ENCODE results near the gene SNRNP25. TPM values are rescaled to one million over a fixed set of nuclear protein-coding genes. Genes with fewer than 3 reads are reported as not detected.

The SNRNP25 gene
- total RNA-seq, 1 donor from 2014 or later, result 16.8 TPM

- DNase-seq (ENCODE audit: low spot score), result peak; percentile 73
Measured at GRCh38 chr16:77273-77806, 23.7 kb downstream of the SNRNP25 start.

GRCh38 chr16:77807-78443 is 24.3 kb downstream of the SNRNP25 start, which contains the start of gene MPG:
MPG (plus strand) TSS chr16:78225; CDS start chr16:78310, 85 bp downstream.
- DNase-seq (ENCODE audit: low spot score), result peak; percentile 89

- no peak for DNase-seq (ENCODE audit: low spot score)
Measured at GRCh38 chr16:78444-79150, 25.0 kb downstream of the SNRNP25 start.

GRCh38 chr16:79151-80054 is 25.8 kb downstream of the SNRNP25 start:
- no peak for DNase-seq (ENCODE audit: low spot score)

GRCh38 chr16:83060-83603 is 29.5 kb downstream of the SNRNP25 start:
- DNase-seq (ENCODE audit: low spot score), result no peak

- DNase-seq (ENCODE audit: low spot score), result no peak
Measured at GRCh38 chr16:83781-84615, 30.4 kb downstream of the SNRNP25 start.

- DNase-seq (ENCODE audit: low spot score), result peak; percentile 85
Measured at GRCh38 chr16:84718-85406, 31.2 kb downstream of the SNRNP25 start.

- DNase-seq (ENCODE audit: low spot score), result no peak
Measured at GRCh38 chr16:85407-85782, 31.8 kb downstream of the SNRNP25 start.

- no peak for DNase-seq (ENCODE audit: low spot score)
Measured at GRCh38 chr16:85865-86264, 32.2 kb downstream of the SNRNP25 start.

GRCh38 chr16:86483-86952 is 32.9 kb downstream of the SNRNP25 start:
- no peak for DNase-seq (ENCODE audit: low spot score)

- DNase-seq (ENCODE audit: low spot score), result no peak
Measured at GRCh38 chr16:88613-89012, 35.0 kb downstream of the SNRNP25 start.

GRCh38 chr16:89391-90302 is 36.0 kb downstream of the SNRNP25 start:
- no peak for DNase-seq (ENCODE audit: low spot score)

GRCh38 chr16:91484-91883 is 37.9 kb downstream of the SNRNP25 start:
- no peak for DNase-seq (ENCODE audit: low spot score)

GRCh38 chr16:92431-93339 is 39.1 kb downstream of the SNRNP25 start:
- DNase-seq (ENCODE audit: low spot score), result no peak

- no peak for DNase-seq (ENCODE audit: low spot score)
Measured at GRCh38 chr16:94918-95265, 41.3 kb downstream of the SNRNP25 start.

- peak; percentile 87 for DNase-seq (ENCODE audit: low spot score)
Measured at GRCh38 chr16:96935-97381, 43.3 kb downstream of the SNRNP25 start.

- no peak for DNase-seq (ENCODE audit: low spot score)
Measured at GRCh38 chr16:97822-98221, 44.2 kb downstream of the SNRNP25 start.

- no peak for DNase-seq (ENCODE audit: low spot score)
Measured at GRCh38 chr16:100989-101388, 47.4 kb downstream of the SNRNP25 start.
